K562 treated with DMSO at 1 percent for 4 hours (cell line): ENCODE results near the gene PRUNE1. TPM values are rescaled to one million over a fixed set of nuclear protein-coding genes. Genes with fewer than 3 reads are reported as not detected.

Experiments
- total RNA-seq: library from RNA; unstranded; fragments of 300-600 nt; gene quantifications from 2 replicates; pipeline ENCODE4 v1.2.3, GENCODE V29; 2022; ENCODE audit not compliant: insufficient read depth

The PRUNE1 gene
- 9.7 and 13.9 TPM in 2 replicates for total RNA-seq

GRCh38 chr1:151008244-151009205, at the start of gene PRUNE1:
Gene PRUNE1 (plus strand): TSS chr1:151008449. CDS start chr1:151008633, 184 bp downstream.

GRCh38 chr1:150974580-150975478, 33.4 kb upstream of the PRUNE1 start, which contains the start of gene CERS2:
Gene CERS2 (minus strand): TSS chr1:150974835. CDS start chr1:150969090, 5,745 bp downstream.

GRCh38 chr1:150981805-150982712, 26.2 kb upstream of the PRUNE1 start, which contains the start of gene ANXA9:
Gene ANXA9 (plus strand): TSS chr1:150982292. CDS start chr1:150983106, 814 bp downstream.

GRCh38 chr1:151006327-151007052, 1.8 kb upstream of the PRUNE1 start, which contains the start of gene MINDY1:
Gene MINDY1 (minus strand): TSS chr1:151006902. CDS start chr1:151002617, 4,285 bp downstream.

GRCh38 chr1:151036356-151036755, 28.1 kb downstream of the PRUNE1 start, which contains the start of gene BNIPL:
Gene BNIPL (plus strand): TSS chr1:151036586. CDS start chr1:151036726, 140 bp downstream.

GRCh38 chr1:151047591-151047924, 39.3 kb downstream of the PRUNE1 start, which contains the start of gene C1orf56:
Gene C1orf56 (plus strand): TSS chr1:151047751. CDS start chr1:151047848, 97 bp downstream.

GRCh38 chr1:151059109-151060006, 51.1 kb downstream of the PRUNE1 start, which contains the start of gene CDC42SE1:
Gene CDC42SE1 (minus strand): TSS chr1:151059622. CDS start chr1:151055730, 3,892 bp downstream.

GRCh38 chr1:151060007-151060656, 51.9 kb downstream of the PRUNE1 start, which contains the start of gene MLLT11:
Gene MLLT11 (plus strand): TSS chr1:151060397. CDS start chr1:151067225, 6,828 bp downstream.

GRCh38 chr1:151070474-151071276, 62.4 kb downstream of the PRUNE1 start, which contains the start of gene GABPB2:
Gene GABPB2 (plus strand): TSS chr1:151070761. CDS start chr1:151088190, 17,429 bp downstream.

Other genes with a start within 250 kb of the PRUNE1 start
- gene CTSS, start 242.7 kb upstream of the PRUNE1 start, total RNA-seq, result 16.7 and 27.0 TPM in 2 replicates
- 8.9 and 10.8 TPM in 2 replicates for gene CTSK, start 200.2 kb upstream of the PRUNE1 start, total RNA-seq
- 15.9 and 17.5 TPM in 2 replicates for gene ARNT, start 131.8 kb upstream of the PRUNE1 start, total RNA-seq
- gene CTXND2, start 121.3 kb upstream of the PRUNE1 start, total RNA-seq, result not detected in 2 replicates
- gene SETDB1, start 82.1 kb upstream of the PRUNE1 start, total RNA-seq, result 12.7 and 16.5 TPM in 2 replicates
- gene CERS2, start 33.6 kb upstream of the PRUNE1 start, total RNA-seq, result 178 and 212 TPM in 2 replicates
- gene ANXA9, start 26.2 kb upstream of the PRUNE1 start, total RNA-seq, result 1.9 and 2.9 TPM in 2 replicates
- 8.5 and 11.2 TPM in 2 replicates for gene MINDY1, start 1.5 kb upstream of the PRUNE1 start, total RNA-seq
- 0.73 and 2.2 TPM in 2 replicates for gene BNIPL, start 28.1 kb downstream of the PRUNE1 start, total RNA-seq
- gene C1orf56, start 39.3 kb downstream of the PRUNE1 start, total RNA-seq, result 2.8 and 3.7 TPM in 2 replicates
- 37.7 and 44.2 TPM in 2 replicates for gene CDC42SE1, start 51.2 kb downstream of the PRUNE1 start, total RNA-seq
- gene MLLT11, start 51.9 kb downstream of the PRUNE1 start, total RNA-seq, result 6.1 TPM in 2 replicates
- 3.3 and 5.0 TPM in 2 replicates for gene GABPB2, start 62.3 kb downstream of the PRUNE1 start, total RNA-seq
- gene SEMA6C, start 138.2 kb downstream of the PRUNE1 start, total RNA-seq, result 2.6 and 4.4 TPM in 2 replicates
- not detected in 2 replicates for gene TNFAIP8L2, start 148.2 kb downstream of the PRUNE1 start, total RNA-seq
- 1.6 and 3.4 TPM in 2 replicates for gene LYSMD1, start 157.5 kb downstream of the PRUNE1 start, total RNA-seq
- 37.1 and 44.6 TPM in 2 replicates for gene SCNM1, start 157.7 kb downstream of the PRUNE1 start, total RNA-seq
- 3.8 TPM in 1 of 2 replicates, not detected in the other for gene TMOD4, start 167.5 kb downstream of the PRUNE1 start, total RNA-seq
- gene VPS72, start 181.7 kb downstream of the PRUNE1 start, total RNA-seq, result 58.4 and 60.6 TPM in 2 replicates
- gene PIP5K1A, start 190.1 kb downstream of the PRUNE1 start, total RNA-seq, result 17.1 and 23.3 TPM in 2 replicates
- gene PSMD4, start 246.3 kb downstream of the PRUNE1 start, total RNA-seq, result 281 and 328 TPM in 2 replicates